SK-N-SH (cell line): ENCODE measurements around the gene RAB22A. TPM values are rescaled to one million over a fixed set of nuclear protein-coding genes. Genes with fewer than 3 reads are reported as not detected.

Experiments
- CTCF ChIA-PET: fragments of 300-600, 350-600 bp; formaldehyde crosslinking; extraction: SDS; loops from one replicate; lab custom pipeline; 2021; lab: Yijun Ruan, JAX
- POLR2A ChIA-PET: fragments of 350-600 bp; sonication (Branson Sonifier 250); formaldehyde crosslinking; extraction: SDS; loops from one replicate; lab custom pipeline; 2020; ENCODE audit warnings: antibody characterized with exemption, inconsistent platforms; lab: Yijun Ruan, JAX
- DNase-seq: peaks from one replicate; pipeline ENCODE4 v3.0.0; 2012
- H2AFZ ChIP-seq: fragments of 200-600 bp; sonication (generic); 2 replicates; pipeline ENCODE4 v1.8.1; 2016; ENCODE audit warnings: antibody characterized with exemption, mild to moderate bottlenecking, low read depth
- H3F3A ChIP-seq: fragments of 200-600 bp; sonication (generic); replicated peaks from 2 replicates; pipeline ENCODE3; 2016; ENCODE audit warnings: antibody characterized with exemption, mild to moderate bottlenecking; ENCODE audit not compliant: insufficient read depth
- H3K27ac ChIP-seq, 2 experiments: fragments of 200-500 bp in 1 of 2; fragments of 200-600 bp in 1 of 2; sonication (Bioruptor generic) in 1 of 2; sonication (generic), shearing (Covaris generic) in 1 of 2; 2 replicates each; pipeline versions ENCODE4 v1.5.1 to v1.6.1; 2014 to 2016; ENCODE audit warnings: low read depth in 2 of 2, inconsistent platforms in 1 of 2, low read length in 1 of 2, mild to moderate bottlenecking in 1 of 2, mixed read lengths in 1 of 2
- H3K27me3 ChIP-seq: fragments of 200-600 bp; sonication (generic), shearing (Covaris generic); 2 replicates; pipeline ENCODE4 v1.6.1; 2016; ENCODE audit warnings: mixed run types; ENCODE audit not compliant: insufficient read depth
- H3K36me3 ChIP-seq, 2 experiments: fragments of 200-500 bp in 1 of 2; fragments of 200-600 bp in 1 of 2; sonication (Bioruptor generic) in 1 of 2; sonication (generic) in 1 of 2; replicated peaks in 1 of 2; 2 replicates each; pipeline versions ENCODE3 to v1.5.1; 2014 to 2016; ENCODE audit warnings: low read length in 1 of 2, mild to moderate bottlenecking in 1 of 2; ENCODE audit not compliant: insufficient read depth in 2 of 2, control insufficient read depth in 1 of 2
- H3K4me1 ChIP-seq, 2 experiments: fragments of 200-500 bp in 1 of 2; fragments of 200-600 bp in 1 of 2; sonication (Bioruptor generic) in 1 of 2; sonication (generic), shearing (Covaris generic) in 1 of 2; 2 replicates each; pipeline versions ENCODE4 v1.5.1 to v1.6.1; 2014 to 2016; ENCODE audit warnings: low read depth in 1 of 2, low read length in 1 of 2, mixed run types in 1 of 2; ENCODE audit not compliant: insufficient read depth in 2 of 2, control insufficient read depth in 1 of 2
- H3K4me2 ChIP-seq: fragments of 200-600 bp; sonication (generic), shearing (Covaris generic); 2 replicates; pipeline ENCODE4 v1.6.1; 2017; ENCODE audit warnings: mixed run types
- H3K4me3 ChIP-seq, 2 experiments: fragments of 200-500 bp in 1 of 2; fragments of 200-600 bp in 1 of 2; sonication (Bioruptor generic) in 1 of 2; sonication (generic), shearing (Covaris generic) in 1 of 2; 2 replicates each; pipeline versions ENCODE4 v1.5.1 to v1.8.1; 2014 to 2016; ENCODE audit warnings: low read depth in 2 of 2, inconsistent platforms in 1 of 2, low read length in 1 of 2, mild to moderate bottlenecking in 1 of 2, mixed read lengths in 1 of 2, moderate library complexity in 1 of 2
- H3K79me2 ChIP-seq: fragments of 200-600 bp; sonication (generic); 2 replicates; pipeline ENCODE4 v1.8.1; 2017; ENCODE audit warnings: mild to moderate bottlenecking; ENCODE audit not compliant: insufficient read depth
- H3K9ac ChIP-seq: fragments of 200-600 bp; sonication (generic); 2 replicates; pipeline ENCODE4 v1.6.1; 2017; ENCODE audit warnings: mixed run types
- H3K9me2 ChIP-seq: fragments of 200-600 bp; sonication (generic); 2 replicates; pipeline ENCODE4 v1.6.1; 2017; ENCODE audit warnings: mixed run types
- H3K9me3 ChIP-seq: fragments of 200-600 bp; sonication (generic); 2 replicates; pipeline ENCODE4 v1.6.1; 2017; ENCODE audit warnings: mixed run types, mild to moderate bottlenecking, moderate library complexity
- H4K20me1 ChIP-seq: fragments of 200-600 bp; sonication (generic); 2 replicates; pipeline ENCODE4 v1.6.1; 2017; ENCODE audit warnings: mild to moderate bottlenecking, mixed run types; ENCODE audit not compliant: insufficient read depth
- EP300 ChIP-seq, 2 experiments: IDR thresholded peaks; 2 replicates each; pipeline versions ENCODE4 v1.4.0 to v1.6.1; 2012; ENCODE audit warnings: borderline replicate concordance in 1 of 2, low read depth in 1 of 2, low read length in 1 of 2
- FOSL2 ChIP-seq: IDR thresholded peaks from 2 replicates; pipeline ENCODE4 v1.4.0; 2012; ENCODE audit warnings: low read depth, mild to moderate bottlenecking, moderate library complexity, borderline replicate concordance
- JUND ChIP-seq: IDR thresholded peaks from 2 replicates; pipeline ENCODE4 v1.4.0; 2012
- MAX ChIP-seq: IDR thresholded peaks from 2 replicates; pipeline ENCODE4 v1.4.0; 2012; ENCODE audit warnings: low read depth
- MEF2A ChIP-seq: IDR thresholded peaks from 2 replicates; pipeline ENCODE4 v1.4.0; 2012; ENCODE audit warnings: low read depth, borderline replicate concordance
- PBX3 ChIP-seq: IDR thresholded peaks from 2 replicates; pipeline ENCODE4; 2012
- RCOR1 ChIP-seq: fragments of 150-350 bp; IDR thresholded peaks from 2 replicates; pipeline ENCODE4 v1.6.1; 2017; ENCODE audit warnings: antibody characterized with exemption, low read length
- REST ChIP-seq: IDR thresholded peaks from 2 replicates; pipeline ENCODE4 v1.6.1; 2012; ENCODE audit warnings: mild to moderate bottlenecking, low read depth, low read length, moderate library complexity
- RFX5 ChIP-seq: IDR thresholded peaks from 2 replicates; pipeline ENCODE4 v1.6.1; 2012; ENCODE audit warnings: mild to moderate bottlenecking, improper control_type of control experiment, low read length
- SIN3A ChIP-seq: IDR thresholded peaks from 2 replicates; pipeline ENCODE4 v1.6.1; 2012; ENCODE audit warnings: low read depth, mild to moderate bottlenecking, low read length, moderate library complexity, borderline replicate concordance
- TCF12 ChIP-seq: IDR thresholded peaks from 2 replicates; pipeline ENCODE4 v1.4.0; 2012
- WGBS: methylation state at CpG from one replicate; pipeline ENCODE4 v1.1.6; 2017; ENCODE audit warnings: low lambda C conversion rate; 5-methylcytosine and 5-hydroxymethylcytosine counted together
- polyA plus RNA-seq, 3 experiments: library from polyadenylated mRNA; depleted of rRNA; stranded (reverse); fragments of >200 nt; gene quantifications; 2 replicates each; pipeline ENCODE4 v1.2.3, GENCODE V29; 2012

Gene RAB22A
- polyA plus RNA-seq, 1 of the 3 experiments (the other 2 are of a cell fraction): 10.7 TPM

GRCh38 chr20:58271606-58272351 is 37.7 kb upstream of the RAB22A start:
- ChIA-PET POLR2A (interaction anchor here (0.6 kb wide), 1 partner anchor 8 kb away, joined by 3 read pairs; no protein-coding TSS in a partner anchor), CTCF (interaction anchor here (0.7 kb wide), 1 partner anchor 24 kb away, joined by 3 read pairs; no protein-coding TSS in a partner anchor)
- WGBS: 22% methylated on average over 9 of the region's 9 CpGs
- Histone ChIP-seq H3K36me3 (peaks cover 19 to 46% of the 10 kb centered on the region in 2 experiments), H3K4me1 (peaks cover 0 to 20% of the 10 kb centered on the region in 2 experiments; a peak in 3 of 4 replicates), H3K4me2 (peak overlapping the region; percentile 73), H3K9me3 (peaks cover 14% of the 10 kb centered on the region), H3K4me3 (peak overlapping the region; percentile 14 to 46; a peak in 2 of 4 replicates), H4K20me1 (no peaks in the 10 kb centered on the region), H3K9ac (peak overlapping the region; percentile 16; the same call in 1 of the 2 replicates), H3F3A (peaks cover 25% of the 10 kb centered on the region), H2AFZ (peak overlapping the region; percentile 52; the same call in 1 of the 2 replicates), H3K27ac (peak overlapping the region; percentile 83 to 91), H3K27me3 (no peaks in the 10 kb centered on the region), H3K79me2 (peaks cover 45% of the 10 kb centered on the region), H3K9me2 (no peaks in the 10 kb centered on the region)
- peak; percentile 50 for DNase-seq
- no peak for TF ChIP-seq MEF2A
- 0 out of 2 replicates have a peak, but pooled peaks have one; percentile 29 for TF ChIP-seq MAX
- TF ChIP-seq FOSL2: no peak; the same call in 1 of the 2 replicates
- TF ChIP-seq JUND: peak; percentile 6; the same call in 1 of the 2 replicates
- no peak for TF ChIP-seq RFX5
- TF ChIP-seq EP300 (IDR thresholded peaks at IDR 0.05; ENCODE audit: borderline replicate concordance in 1 of 2, low read depth in 1 of 2, low read length in 1 of 2): peak in 1 of 2 experiments; percentile 45; a peak in 1 of 4 replicates
- peak; percentile 16; the same call in 1 of the 2 replicates for TF ChIP-seq RCOR1
- TF ChIP-seq TCF12: peak; percentile 48
- peak; percentile 90 for TF ChIP-seq PBX3
- no peak for TF ChIP-seq REST
- 0 out of 2 replicates have a peak, but pooled peaks have one; percentile 35 for TF ChIP-seq SIN3A
